ENCODE results near the gene EVA1B.

EVA1B gene

GRCh38 chr1:36307601-36308330, 15.7 kb downstream of the EVA1B start:
- TF ChIP-seq TCF4 (CRISPR knock-in tag; IDR thresholded peaks at IDR 0.05; ENCODE audit: borderline replicate concordance) (no peak), PPARA (CRISPR knock-in tag; IDR thresholded peaks at IDR 0.05; ENCODE audit: borderline replicate concordance) (no peak), CREB5 (CRISPR knock-in tag; IDR thresholded peaks at IDR 0.05; ENCODE audit: low read depth) (no peak), OSR1 (CRISPR knock-in tag; IDR thresholded peaks at IDR 0.05) (no peak), ZNF8 (CRISPR knock-in tag; IDR thresholded peaks at IDR 0.05) (no peak), ZNF70 (CRISPR knock-in tag; IDR thresholded peaks at IDR 0.05) (no peak), TSHZ2 (CRISPR knock-in tag; IDR thresholded peaks at IDR 0.05) (no peak), ZC3H10 (CRISPR knock-in tag; IDR thresholded peaks at IDR 0.05) (no peak), ZFP30 (CRISPR knock-in tag; IDR thresholded peaks at IDR 0.05) (no peak), ZFP3 (CRISPR knock-in tag; IDR thresholded peaks at IDR 0.05) (no peak), BACH2 (CRISPR knock-in tag; IDR thresholded peaks at IDR 0.05; ENCODE audit: borderline replicate concordance) (no peak), ARNTL (CRISPR knock-in tag; IDR thresholded peaks at IDR 0.05; ENCODE audit: borderline replicate concordance, low read depth) (no peak), ZNF565 (CRISPR knock-in tag; conservative IDR thresholded peaks at IDR 0.05; ENCODE audit: low read depth) (no peak), GLIS3 (CRISPR knock-in tag; IDR thresholded peaks at IDR 0.05) (no peak), PATZ1 (CRISPR knock-in tag; IDR thresholded peaks at IDR 0.05; ENCODE audit: borderline replicate concordance) (no peak), CSDC2 (CRISPR knock-in tag; IDR thresholded peaks at IDR 0.05) (no peak), RARB (CRISPR knock-in tag; IDR thresholded peaks at IDR 0.05) (no peak), SNAI2 (CRISPR knock-in tag; IDR thresholded peaks at IDR 0.05) (no peak)
- TF ChIP-seq, protein P1, sequence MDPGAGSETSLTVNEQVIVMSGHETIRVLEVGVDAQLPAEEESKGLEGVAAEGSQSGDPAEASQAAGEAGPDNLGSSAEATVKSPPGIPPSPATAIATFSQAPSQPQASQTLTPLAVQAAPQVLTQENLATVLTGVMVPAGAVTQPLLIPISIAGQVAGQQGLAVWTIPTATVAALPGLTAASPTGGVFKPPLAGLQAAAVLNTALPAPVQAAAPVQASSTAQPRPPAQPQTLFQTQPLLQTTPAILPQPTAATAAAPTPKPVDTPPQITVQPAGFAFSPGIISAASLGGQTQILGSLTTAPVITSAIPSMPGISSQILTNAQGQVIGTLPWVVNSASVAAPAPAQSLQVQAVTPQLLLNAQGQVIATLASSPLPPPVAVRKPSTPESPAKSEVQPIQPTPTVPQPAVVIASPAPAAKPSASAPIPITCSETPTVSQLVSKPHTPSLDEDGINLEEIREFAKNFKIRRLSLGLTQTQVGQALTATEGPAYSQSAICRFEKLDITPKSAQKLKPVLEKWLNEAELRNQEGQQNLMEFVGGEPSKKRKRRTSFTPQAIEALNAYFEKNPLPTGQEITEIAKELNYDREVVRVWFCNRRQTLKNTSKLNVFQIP (CRISPR knock-in tag; IDR thresholded peaks at IDR 0.05; ENCODE audit: borderline replicate concordance, low read depth), result no peak

GRCh38 chr1:36306902-36307456, 16.5 kb downstream of the EVA1B start:
- TF ChIP-seq, protein P1 (CRISPR knock-in tag; IDR thresholded peaks at IDR 0.05; ENCODE audit: borderline replicate concordance, low read depth), result no peak
- no peak for TF ChIP-seq ARNTL (CRISPR knock-in tag; IDR thresholded peaks at IDR 0.05; ENCODE audit: borderline replicate concordance, low read depth)
- TF ChIP-seq ZNF565 (CRISPR knock-in tag; conservative IDR thresholded peaks at IDR 0.05; ENCODE audit: low read depth), result no peak
- TF ChIP-seq ESRRG (CRISPR knock-in tag; IDR thresholded peaks at IDR 0.05), result no peak
- no peak for TF ChIP-seq GLIS3 (CRISPR knock-in tag; IDR thresholded peaks at IDR 0.05)
- TF ChIP-seq ZC3H10 (CRISPR knock-in tag; IDR thresholded peaks at IDR 0.05), result no peak
- TF ChIP-seq ISL1 (CRISPR knock-in tag; IDR thresholded peaks at IDR 0.05), result no peak
- ATAC-seq, result peak; percentile 98

More at GRCh38 chr1:36307601-36308330, 15.7 kb downstream of the EVA1B start:
- ATAC-seq, result no peak

Measured in SK-N-SH treated with all-trans-retinoic acid at 6 μM for 48 hours (cell line).